Forelimb muscle (tissue), 1 donor: Measurements from ENCODE around the gene SALL3. TPM values are rescaled to one million over a fixed set of nuclear protein-coding genes. Genes with fewer than 3 reads are reported as not detected.
"Not testable (repeated sequence)": the region's sequence is repeated elsewhere in the genome, so short reads cannot be mapped to it uniquely, and the experiment has no call there.

Source experiments
- DNase-seq: peaks from one replicate; pipeline ENCODE4 v3.0.0-alpha.2; 2013; ENCODE audit warnings: low read depth
- polyA plus RNA-seq: library from polyadenylated mRNA; unstranded; fragments of 120-200 nt; gene quantifications from one replicate; pipeline ENCODE4 v1.2.1, GENCODE V29; 2013; ENCODE audit not compliant: insufficient read length

The SALL3 gene
- polyA plus RNA-seq, result not detected

DNA sequence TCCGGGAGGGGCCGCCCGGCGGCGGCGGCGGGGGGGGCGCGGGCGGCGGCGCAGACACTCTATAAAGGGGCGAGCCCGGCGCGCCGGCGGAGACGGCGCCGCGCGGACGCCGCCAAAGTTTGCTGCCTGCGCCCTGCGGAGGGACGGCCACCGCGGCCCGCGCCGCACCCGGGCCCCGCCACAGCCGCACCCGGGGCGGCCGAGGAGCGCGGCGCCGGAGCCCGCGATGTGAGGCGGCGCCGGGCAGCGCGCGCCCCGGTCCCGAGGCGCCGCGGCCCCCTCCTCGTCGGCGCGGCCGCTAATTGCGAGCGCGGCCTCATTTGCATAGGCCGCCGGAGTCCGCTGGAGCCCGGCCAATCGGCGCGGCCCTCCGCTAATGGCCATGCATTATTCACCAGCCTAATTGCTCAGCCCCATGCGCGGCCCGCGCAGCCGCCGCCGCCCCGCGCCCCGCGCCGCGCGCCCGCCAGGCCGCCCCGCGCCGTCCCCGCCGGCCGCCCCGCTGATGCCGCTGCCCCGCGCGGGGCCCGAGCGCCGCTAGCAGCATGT is at the start of gene SALL3:
Gene SALL3, plus strand, starts transcription at position 89 of the 549 bp plus-strand sequence. Its CDS starts 457 bp downstream, at position 546.
- DNase-seq, result no peak

GRCh38 chr18:78932281-78932680 is 47.3 kb upstream of the SALL3 start:
- DNase-seq, result no peak

GRCh38 chr18:78934003-78934402 is 45.6 kb upstream of the SALL3 start:
- no peak for DNase-seq

DNA sequence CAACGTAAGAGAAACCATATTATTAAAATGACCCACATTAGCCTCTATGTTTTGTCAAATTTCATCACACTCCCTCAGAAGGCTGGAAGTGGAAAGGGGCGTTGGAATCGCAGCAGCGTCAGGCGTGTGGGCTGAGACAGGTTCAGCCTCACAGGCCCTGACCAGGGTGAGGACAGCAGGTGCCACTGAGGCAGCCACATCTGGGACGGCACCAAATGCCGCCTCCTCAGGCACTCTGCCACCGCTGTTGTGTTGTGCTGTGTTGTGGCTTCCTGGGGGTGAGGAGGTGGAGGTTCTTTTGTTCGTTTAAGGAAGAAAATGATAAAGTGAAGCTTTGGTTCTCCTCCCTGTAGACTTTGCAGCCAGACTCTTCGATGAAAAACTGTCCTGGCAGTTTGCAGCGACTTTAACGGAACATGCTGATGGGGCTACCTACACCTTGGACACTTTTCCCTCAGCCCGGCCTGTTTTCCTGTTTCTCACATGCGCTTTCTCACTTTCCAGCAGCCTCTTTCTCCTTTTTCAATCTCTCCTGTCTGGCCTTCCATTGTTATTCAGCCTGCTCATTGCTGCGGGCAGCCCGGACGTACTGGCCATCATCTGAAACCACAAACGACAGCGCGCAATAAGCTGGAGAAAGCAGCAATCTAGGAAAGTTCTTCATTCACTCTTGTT is 44.9 kb upstream of the SALL3 start:
- DNase-seq, result no peak

DNA sequence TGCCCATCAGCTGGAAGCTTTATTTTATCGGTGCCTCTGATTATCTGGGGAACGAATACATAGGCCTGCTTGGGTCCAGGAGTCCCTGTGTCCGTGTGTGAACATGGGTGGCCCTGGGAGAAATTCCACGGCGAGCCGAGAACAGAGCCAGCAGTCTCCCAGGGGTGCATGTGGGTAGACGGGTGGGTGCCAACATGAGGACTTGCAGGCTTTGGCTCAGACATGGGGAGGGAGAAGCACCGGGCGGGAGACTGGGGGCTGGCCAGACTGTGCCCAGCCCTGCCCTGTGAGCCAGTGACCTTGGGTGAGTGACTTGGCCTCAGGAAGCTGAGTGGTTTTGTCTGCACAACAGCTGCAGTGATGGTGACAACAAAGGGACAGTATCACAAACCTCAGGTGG is 44.2 kb upstream of the SALL3 start:
- no peak for DNase-seq

DNA sequence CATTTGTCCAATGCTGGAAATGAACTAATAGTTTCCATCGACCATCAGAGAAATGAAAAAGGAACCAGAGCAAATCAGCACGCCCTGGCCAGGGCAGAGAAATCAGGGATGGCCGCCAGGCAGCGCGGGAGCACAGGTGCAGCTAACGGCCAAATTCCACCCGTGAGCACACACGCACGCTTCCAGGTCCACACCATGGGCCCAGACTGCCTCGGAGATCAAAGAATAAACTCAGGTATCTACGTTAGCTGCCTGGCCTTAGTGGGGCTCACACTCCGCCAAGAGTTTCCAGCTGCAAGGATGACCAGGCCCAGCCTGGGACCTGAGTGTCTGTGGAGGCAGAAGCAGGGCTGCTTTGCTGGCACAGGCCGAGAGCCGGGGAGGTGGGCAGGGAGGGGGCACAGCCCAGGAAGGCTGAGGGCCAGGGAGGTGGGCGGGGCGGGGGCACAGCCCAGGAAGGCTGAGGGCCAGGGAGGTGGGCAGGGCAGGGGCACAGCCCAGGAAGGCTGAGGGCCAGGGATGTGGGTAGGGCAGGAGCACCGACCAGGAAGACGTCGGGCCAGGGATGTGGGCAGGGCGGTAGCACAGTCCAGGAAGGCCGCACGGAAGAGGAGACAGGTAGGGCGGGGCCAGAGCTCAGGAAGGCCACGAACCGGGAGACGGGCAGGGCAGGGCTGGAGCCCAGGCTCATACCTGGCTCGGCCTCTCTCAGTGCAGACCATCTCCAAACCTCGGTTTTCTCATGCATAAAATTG is 43.2 kb upstream of the SALL3 start:
- DNase-seq, result no peak

DNA sequence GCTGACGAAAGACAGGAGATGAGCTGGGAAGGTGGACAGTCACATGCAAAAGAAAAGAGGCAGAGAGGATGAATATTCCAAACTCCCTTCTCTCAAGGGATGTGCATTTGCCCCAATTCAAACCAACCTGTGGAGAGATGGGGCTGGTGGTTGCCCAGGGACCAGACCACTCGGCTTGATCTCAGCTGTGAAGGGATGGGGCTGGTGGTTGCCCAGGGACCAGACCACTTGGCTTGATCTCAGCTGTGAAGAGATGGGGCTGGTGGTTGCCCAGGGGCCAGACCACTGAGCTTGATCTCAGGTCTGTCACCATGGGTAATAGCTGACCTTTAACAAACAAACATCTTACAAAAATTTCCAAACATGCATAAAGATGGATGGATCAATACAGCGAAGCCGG is 42.5 kb upstream of the SALL3 start:
- no peak for DNase-seq

GRCh38 chr18:78939105-78939504 is 40.5 kb upstream of the SALL3 start:
- DNase-seq, result no peak

DNA sequence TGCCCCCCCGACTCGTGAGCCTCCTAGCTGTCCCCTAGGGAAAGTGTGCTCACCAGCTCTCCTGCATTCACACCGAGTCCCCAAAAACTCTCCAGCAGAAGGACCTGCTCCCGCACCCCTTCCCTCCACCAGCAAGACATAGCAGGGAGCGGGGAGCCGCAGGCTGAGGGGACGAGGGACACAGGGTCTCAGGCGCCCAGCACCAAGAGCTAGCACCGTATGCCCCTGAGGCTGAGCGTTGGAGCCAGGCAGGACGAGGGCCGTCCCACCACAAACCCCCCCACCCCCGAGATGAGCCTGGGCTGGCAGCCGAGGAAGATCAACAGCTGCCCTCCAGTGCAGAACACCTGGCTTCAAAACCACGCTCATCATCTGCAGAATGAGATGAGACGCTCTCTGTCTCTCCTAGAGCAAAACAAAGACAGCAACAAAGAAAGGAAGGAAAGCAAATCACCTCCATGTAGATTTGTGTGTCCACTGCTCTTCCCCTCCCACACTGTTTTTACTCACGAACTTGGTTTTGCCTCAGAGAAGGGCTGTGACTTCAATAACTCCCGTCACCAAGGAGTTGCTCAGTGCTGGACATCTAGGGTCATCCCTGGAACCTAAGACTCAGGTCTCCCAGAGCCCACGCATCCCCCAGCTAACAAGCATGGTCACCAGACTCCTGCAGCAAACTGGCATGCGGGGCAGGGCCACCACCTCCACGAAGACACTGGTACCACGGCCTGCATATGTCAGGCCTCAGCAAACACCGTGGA is 39.7 kb upstream of the SALL3 start:
- DNase-seq, result no peak

DNA sequence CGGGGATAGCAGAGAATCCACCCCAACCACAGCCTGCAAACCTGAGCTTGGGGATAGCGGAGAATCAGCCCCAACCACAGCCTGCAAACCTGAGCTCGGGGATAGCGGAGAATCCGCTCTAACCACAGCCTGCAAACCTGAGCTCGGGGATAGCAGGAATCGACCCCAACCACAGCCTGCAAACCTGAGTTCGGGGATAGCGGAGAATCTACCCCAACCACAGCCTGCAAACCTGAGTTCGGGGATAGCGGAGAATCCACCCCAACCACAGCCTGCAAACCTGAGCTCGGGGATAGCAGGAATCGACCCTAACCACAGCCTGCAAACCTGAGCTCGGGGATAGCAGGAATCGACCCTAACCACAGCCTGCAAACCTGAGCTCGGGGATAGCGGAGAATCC is 37.4 kb upstream of the SALL3 start:
- not testable (repeated sequence) for DNase-seq

DNA sequence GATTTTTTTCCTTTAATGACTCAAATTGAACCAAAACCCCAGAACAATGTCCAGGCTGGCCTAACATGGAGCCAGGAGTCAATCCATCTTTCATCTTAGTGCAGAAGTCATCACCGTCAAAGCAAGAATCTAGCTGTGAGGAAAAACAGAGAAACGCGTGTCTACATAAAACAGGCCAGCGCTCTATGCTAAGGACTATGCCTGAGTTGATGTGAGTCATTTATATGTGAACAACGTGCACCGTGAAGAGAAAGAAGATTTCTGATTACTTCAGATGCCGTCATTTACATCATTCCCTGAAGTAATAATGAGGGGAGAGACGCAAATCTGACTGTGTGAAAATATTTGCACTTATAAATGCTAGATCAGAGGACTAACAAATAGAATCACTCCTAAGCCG is 34.0 kb upstream of the SALL3 start:
- no peak for DNase-seq

GRCh38 chr18:78947291-78947690 is 32.3 kb upstream of the SALL3 start:
- no peak for DNase-seq

- no peak for DNase-seq
These were observed 31.4 kb upstream of the SALL3 start for GRCh38 chr18:78948221-78948620.

GRCh38 chr18:78948707-78949106 is 30.9 kb upstream of the SALL3 start:
- DNase-seq, result no peak

DNA sequence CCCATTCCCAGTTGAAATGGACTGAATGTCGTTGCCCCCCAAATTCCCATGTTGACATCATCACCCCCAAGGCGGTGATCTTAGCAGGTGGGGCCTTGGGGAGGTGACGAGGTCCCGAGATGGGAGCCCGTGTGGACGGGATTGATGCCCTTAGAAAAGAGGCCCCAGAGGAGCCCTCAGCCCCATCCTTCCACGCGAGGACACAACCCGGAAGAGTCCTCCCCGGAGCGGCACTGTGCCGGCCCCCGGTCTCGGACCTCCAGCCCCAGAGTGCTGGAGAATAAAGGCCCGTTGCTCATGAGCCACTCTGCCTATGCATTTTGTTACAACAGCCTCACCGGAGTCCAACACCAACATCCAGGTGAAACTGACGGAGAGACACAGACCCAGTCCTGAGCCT is 30.4 kb upstream of the SALL3 start:
- DNase-seq, result no peak

GRCh38 chr18:78950386-78950785 is 29.2 kb upstream of the SALL3 start:
- DNase-seq, result no peak

DNA sequence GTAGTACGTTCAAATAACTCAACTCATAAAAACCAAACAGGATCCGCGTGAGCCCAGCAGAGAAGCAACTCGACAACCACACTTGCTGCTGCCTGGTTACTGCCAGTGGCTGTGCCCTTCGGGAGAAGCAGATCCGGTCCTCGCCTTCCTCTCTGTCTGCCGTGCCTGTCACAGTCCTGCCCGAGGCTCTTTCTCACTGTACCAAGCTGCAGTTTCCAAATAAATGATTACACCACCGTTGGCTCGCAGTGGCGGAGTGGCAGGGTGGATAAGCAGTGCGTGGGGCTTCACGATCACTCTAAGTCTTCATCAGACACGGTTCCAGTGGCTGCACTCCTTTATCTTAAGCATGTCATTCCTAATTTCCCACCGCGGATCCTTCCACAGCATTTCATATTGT is 26.1 kb upstream of the SALL3 start:
- DNase-seq, result no peak

DNA sequence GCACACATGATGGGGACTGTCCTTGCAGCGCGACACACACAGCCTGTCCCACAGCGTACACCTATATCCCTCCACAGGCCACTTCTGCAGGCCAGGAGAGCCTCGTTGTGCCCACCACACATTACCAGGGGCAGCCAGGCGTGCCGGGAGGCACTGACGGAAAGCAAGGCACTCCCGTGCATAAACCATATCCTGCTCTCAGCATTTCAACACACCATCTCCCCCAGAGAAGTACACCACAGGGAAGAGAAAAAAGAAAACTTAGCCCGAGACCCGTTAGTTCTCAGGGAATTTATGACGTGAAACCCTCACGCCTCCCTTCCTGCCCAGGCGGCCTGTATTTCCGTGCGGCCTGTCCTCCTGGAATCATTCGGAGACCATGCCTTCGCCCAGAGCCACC is 24.6 kb upstream of the SALL3 start:
- no peak for DNase-seq

- DNase-seq, result no peak
These were observed 22.5 kb upstream of the SALL3 start for GRCh38 chr18:78957140-78957539.

DNA sequence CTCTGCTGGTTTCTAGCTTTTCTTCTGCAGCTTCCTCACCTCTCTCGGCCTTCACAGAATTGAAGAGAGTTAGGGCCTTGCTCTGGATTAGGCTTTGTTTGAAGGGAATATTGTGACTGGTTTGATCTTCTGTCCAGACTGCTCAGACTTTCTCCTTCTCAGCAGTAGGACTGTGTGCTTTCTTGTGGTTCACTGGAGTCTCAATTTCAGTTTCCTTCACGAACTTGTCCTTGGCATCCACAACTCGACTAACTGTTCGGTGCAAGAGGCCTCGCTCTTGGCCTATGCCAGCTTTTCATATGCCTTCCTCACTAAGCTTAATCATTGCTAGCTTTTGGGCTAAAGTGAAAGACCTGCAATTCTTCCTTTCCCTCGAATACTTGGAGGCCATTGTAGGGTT is 18.9 kb upstream of the SALL3 start:
- DNase-seq, result no peak

GRCh38 chr18:78962098-78962497 is 17.5 kb upstream of the SALL3 start:
- no peak for DNase-seq

DNA sequence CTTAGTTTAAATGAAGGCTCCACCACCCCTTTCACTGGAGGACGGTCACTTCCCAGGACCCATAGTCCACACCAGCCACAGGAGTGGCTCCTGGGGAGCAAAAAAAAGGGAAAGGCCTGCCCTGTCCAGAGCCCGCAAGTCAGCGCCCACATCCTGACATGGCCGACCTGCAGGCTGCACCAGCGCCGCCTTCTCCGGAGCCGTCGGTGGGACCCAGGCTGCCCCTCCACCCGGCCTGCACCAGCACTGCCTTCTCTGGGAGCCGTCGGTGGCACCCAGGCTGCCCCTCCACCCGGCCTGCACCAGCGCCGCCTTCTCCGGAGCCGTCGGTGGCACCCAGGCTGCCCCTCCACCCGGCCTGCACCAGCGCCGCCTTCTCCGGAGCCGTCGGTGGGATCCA is 14.9 kb upstream of the SALL3 start:
- DNase-seq, result not testable (repeated sequence)
